AG04449 (cell line): ENCODE results near the gene PCP2.
A peak's percentile ranks its signal among the peaks of the same experiment; 100 is the strongest.

ENCODE experiments used
- CTCF ChIA-PET: fragments of 350-600 bp; formaldehyde crosslinking; extraction: SDS; loops from one replicate; lab custom pipeline; 2021; ENCODE audit warnings: antibody characterized with exemption; lab: Yijun Ruan, JAX
- POLR2A ChIA-PET: fragments of 400-600, 350-600 bp; formaldehyde crosslinking; extraction: SDS; loops from one replicate; lab custom pipeline; 2020; ENCODE audit warnings: antibody characterized with exemption, inconsistent platforms; lab: Yijun Ruan, JAX
- DNase-seq: peaks from one replicate; pipeline ENCODE4 v3.0.0-alpha.2; 2010; ENCODE audit warnings: low read depth, low spot score
- H3K4me3 ChIP-seq: 2 replicates; pipeline ENCODE4 v1.5.1; 2011; ENCODE audit warnings: low read depth, mild to moderate bottlenecking, control low read depth, low read length
- CTCF ChIP-seq: IDR thresholded peaks from one replicate; pipeline ENCODE4 v1.5.1; 2011; ENCODE audit warnings: mild to moderate bottlenecking, moderate library complexity, low read length, control low read depth, inconsistent platforms; ENCODE audit not compliant: insufficient read depth; ENCODE audit errors: missing control alignments

Gene PCP2

DNA sequence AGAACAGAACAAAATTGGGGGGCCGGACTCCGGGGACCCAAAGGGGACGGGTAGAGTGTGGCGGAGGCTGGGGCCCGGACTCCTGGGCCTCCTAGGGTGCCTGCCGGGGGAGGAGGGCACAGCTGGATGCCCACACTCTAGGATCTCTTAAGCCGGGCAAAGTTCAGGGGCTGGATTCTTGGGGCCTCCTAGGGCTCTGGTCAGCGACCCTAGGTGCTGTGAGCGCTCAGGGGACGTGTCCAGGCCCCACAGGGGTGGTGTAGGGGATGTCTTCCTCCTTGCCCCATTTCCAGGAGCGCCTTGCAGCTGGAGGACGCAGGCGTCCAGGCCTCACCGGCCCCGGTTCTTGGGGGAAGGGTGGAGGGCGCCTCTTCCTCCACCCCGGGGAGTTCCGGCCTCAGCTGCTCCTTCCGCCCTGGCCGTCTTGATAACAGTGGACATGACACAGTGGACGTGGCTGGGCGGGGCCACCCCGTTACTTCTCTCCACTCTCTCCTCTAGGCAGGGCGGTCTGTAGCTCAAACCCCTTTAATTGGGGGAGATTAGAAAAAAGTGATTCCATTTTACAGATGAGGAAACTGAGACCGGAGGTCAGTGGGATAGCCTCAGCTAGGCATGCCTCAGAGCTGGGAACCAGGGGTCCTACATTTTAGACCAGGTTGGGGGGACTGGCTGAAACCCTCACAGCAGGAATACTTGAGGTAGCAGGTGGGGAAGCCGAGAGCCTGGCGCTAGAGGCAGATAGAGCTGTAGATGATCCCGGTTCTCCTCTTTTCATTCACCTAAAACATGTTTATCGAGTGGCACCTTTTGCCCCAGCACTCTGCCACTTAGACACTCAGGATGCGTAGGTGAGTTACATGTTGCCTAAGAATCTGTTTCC is 4.1 kb upstream of the PCP2 start:
- H3K4me3 ChIP-seq, result peak overlapping the region; percentile 15; the same call in 1 of the 2 replicates
- DNase-seq, result no peak
- POLR2A ChIA-PET, result no interaction called here
- TF ChIP-seq CTCF, result no peak
- CTCF ChIA-PET, result interaction anchor here (0.8 to 1.8 kb wide), 2 partner anchors 14 to 43 kb away, joined by 4 to 12 read pairs; partner anchors contain the start of gene TRAPPC5

DNA sequence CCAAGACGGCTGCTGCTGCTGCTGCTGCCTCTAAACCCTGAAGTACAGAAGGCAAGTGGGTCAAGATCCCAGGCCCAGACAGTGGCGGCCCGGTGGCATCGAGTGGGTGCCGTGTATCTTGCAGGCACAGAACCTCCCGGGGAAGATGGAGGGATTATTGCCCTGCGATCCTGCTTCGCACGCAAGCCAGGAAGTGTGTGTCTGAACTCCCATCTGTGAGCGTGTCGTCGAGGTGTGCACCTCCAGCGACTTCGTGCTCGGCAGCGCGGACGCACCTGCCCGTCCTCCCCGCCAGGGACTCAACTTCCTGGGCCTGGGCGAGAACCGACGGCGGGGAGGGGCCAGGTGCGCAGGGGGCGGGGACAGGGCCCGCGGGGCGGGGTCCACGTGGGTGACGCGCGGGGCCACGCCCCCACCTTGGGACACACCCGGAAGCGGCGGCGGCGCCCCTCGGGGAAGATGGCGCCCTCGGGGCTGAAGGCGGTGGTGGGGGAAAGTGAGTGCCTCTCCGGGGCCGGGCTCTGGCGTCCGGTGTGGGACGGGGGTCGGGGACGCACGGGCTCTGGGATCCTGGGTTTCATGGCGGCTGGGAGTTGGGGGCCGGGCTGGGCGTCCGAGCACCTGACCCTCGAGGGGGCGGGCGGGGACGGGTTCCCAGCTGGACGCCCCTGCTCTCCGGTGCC is 3.3 kb upstream of the PCP2 start, which contains the start of gene STXBP2:
Gene STXBP2 (plus strand): TSS at position 420 of the 683 bp plus-strand sequence. CDS start 40 bp downstream, at position 460.
- TF ChIP-seq CTCF, result no peak
- CTCF ChIA-PET, result no interaction called here
- no peak for DNase-seq
- POLR2A ChIA-PET, result no interaction called here
- peak within 1 kb of the TSS; percentile 15; the same call in 1 of the 2 replicates for H3K4me3 ChIP-seq

GRCh38 chr19:7636317-7636690 is 2.8 kb upstream of the PCP2 start:
- ChIA-PET POLR2A (no interaction called here), CTCF (interaction anchor here (1.2 to 2.1 kb wide), 2 partner anchors 15 to 45 kb away, joined by 4 to 9 read pairs; partner anchors contain the start of gene TRAPPC5)
- no peak for TF ChIP-seq CTCF
- DNase-seq, result no peak
- H3K4me3 ChIP-seq, result no peak overlapping the region

DNA sequence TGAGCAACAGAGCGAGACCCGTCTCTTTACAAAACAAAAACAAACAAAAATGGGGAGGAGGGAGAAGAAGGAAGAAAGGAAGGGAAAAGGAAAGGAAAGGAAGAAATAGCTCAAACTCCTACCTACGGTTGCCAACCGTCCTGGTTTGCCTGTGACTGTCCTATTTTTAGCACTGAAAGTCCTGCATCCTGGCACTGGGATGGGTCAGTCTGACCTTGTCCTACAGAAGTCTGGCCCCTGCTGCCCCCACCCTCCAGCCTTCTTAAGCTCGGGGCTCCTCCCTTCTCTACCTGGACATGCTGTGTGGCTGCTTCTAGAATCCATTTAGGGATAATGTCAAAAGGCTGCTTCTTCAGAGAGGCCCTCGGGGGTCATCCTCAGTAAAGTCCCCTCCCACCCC is 2.2 kb upstream of the PCP2 start:
- POLR2A ChIA-PET, result no interaction called here
- CTCF ChIA-PET, result interaction anchor here (1.2 to 2.1 kb wide), 2 partner anchors 16 to 45 kb away, joined by 4 to 9 read pairs; partner anchors contain the start of gene TRAPPC5
- DNase-seq, result no peak
- no peak overlapping the region for H3K4me3 ChIP-seq
- TF ChIP-seq CTCF, result no peak

GRCh38 chr19:7632340-7633203 is 947 bp downstream of the PCP2 start:
- no peak for TF ChIP-seq CTCF
- POLR2A ChIA-PET, result no interaction called here
- CTCF ChIA-PET, result interaction anchor here (1.3 kb wide), 1 partner anchor 20 kb away, joined by 5 read pairs; no protein-coding TSS in a partner anchor
- DNase-seq, result no peak
- H3K4me3 ChIP-seq, result no peak overlapping the region
